ENCODE measurements around the gene MYH15. TPM values are rescaled to one million over a fixed set of nuclear protein-coding genes. Genes with fewer than 3 reads are reported as not detected.

Gene MYH15
- total RNA-seq, 1 experiment from 2014 or later = 0.09 TPM

GRCh38 chr3:108406661-108407206 lies 103.7 kb downstream of the MYH15 start:
- no peaks in the 10 kb centered on the region for H3K36me3 Mint-ChIP-seq
- no peaks in the 10 kb centered on the region; the same call in 1 of the 2 replicates for H3K27me3 Mint-ChIP-seq (ENCODE audit: low read depth)
- no peak overlapping the region for H3K4me3 Mint-ChIP-seq
- ATAC-seq (peak; percentile 80), DNase-seq (ENCODE audit: low spot score) (no peak)
- H3K9me3 Mint-ChIP-seq = peaks cover 10% of the 10 kb centered on the region; the same call in 1 of the 2 replicates
- TF ChIP-seq GRHL2 (CRISPR knock-in tag; IDR thresholded peaks at IDR 0.05; ENCODE audit: insufficient replicate concordance, severe bottlenecking) (no peak), USF2 (CRISPR knock-in tag; IDR thresholded peaks at IDR 0.05) (peak; percentile 67)
- POLR2A ChIA-PET = no interaction called here
- H3K27ac Mint-ChIP-seq = no peak overlapping the region
- CTCF ChIA-PET = no interaction called here
- peaks cover 17% of the 10 kb centered on the region for H3K4me1 Mint-ChIP-seq

GRCh38 chr3:108406063-108406660 lies 104.2 kb downstream of the MYH15 start:
- H3K9me3 Mint-ChIP-seq = 0 out of 2 replicates have a peak, but pooled peaks cover 6% of the 10 kb centered on the region
- ChIA-PET CTCF (interaction anchor here (2.5 kb wide), 1 partner anchor 72 kb away, joined by 11 read pairs; no protein-coding TSS in a partner anchor), POLR2A (no interaction called here)
- TF ChIP-seq ERG (CRISPR knock-in tag; IDR thresholded peaks at IDR 0.05) (no peak), E2F4 (CRISPR knock-in tag; IDR thresholded peaks at IDR 0.05; ENCODE audit: borderline replicate concordance, low read depth) (no peak), HMGA2 (CRISPR knock-in tag; IDR thresholded peaks at IDR 0.05) (no peak), ATF3 (CRISPR knock-in tag; conservative IDR thresholded peaks at IDR 0.05) (no peak), E2F5 (CRISPR knock-in tag; IDR thresholded peaks at IDR 0.05) (no peak), SOX15 (CRISPR knock-in tag; IDR thresholded peaks at IDR 0.05) (no peak), GRHL2 (CRISPR knock-in tag; IDR thresholded peaks at IDR 0.05; ENCODE audit: insufficient replicate concordance, severe bottlenecking) (no peak), MLX (CRISPR knock-in tag; IDR thresholded peaks at IDR 0.05) (no peak), CDX4 (CRISPR knock-in tag; IDR thresholded peaks at IDR 0.05; ENCODE audit: borderline replicate concordance) (no peak)
- no peaks in the 10 kb centered on the region for H3K27me3 Mint-ChIP-seq (ENCODE audit: low read depth)
- peaks cover 17% of the 10 kb centered on the region for H3K4me1 Mint-ChIP-seq
- no peak overlapping the region for H3K27ac Mint-ChIP-seq
- no peak overlapping the region for H3K4me3 Mint-ChIP-seq
- ATAC-seq (no peak), DNase-seq (ENCODE audit: low spot score) (no peak)
- H3K36me3 Mint-ChIP-seq = no peaks in the 10 kb centered on the region

GRCh38 chr3:108404368-108404767 lies 106.0 kb downstream of the MYH15 start:
- POLR2A ChIA-PET = no interaction called here
- no peak for TF ChIP-seq E2F4 (CRISPR knock-in tag; IDR thresholded peaks at IDR 0.05; ENCODE audit: borderline replicate concordance, low read depth)
- no peak for TF ChIP-seq USF1 (CRISPR knock-in tag; IDR thresholded peaks at IDR 0.05)
- no peak for TF ChIP-seq ZNF671 (CRISPR knock-in tag; IDR thresholded peaks at IDR 0.05)
- no peak for TF ChIP-seq SMAD3 (CRISPR knock-in tag; IDR thresholded peaks at IDR 0.05; ENCODE audit: borderline replicate concordance)
- no peak for TF ChIP-seq MLX (CRISPR knock-in tag; IDR thresholded peaks at IDR 0.05)
- TF ChIP-seq FOXJ3 (CRISPR knock-in tag; IDR thresholded peaks at IDR 0.05; ENCODE audit: borderline replicate concordance) = no peak
- no peak for TF ChIP-seq ZNF532 (CRISPR knock-in tag; IDR thresholded peaks at IDR 0.05; ENCODE audit: borderline replicate concordance)

More at GRCh38 chr3:108404368-108404767, 106.0 kb downstream of the MYH15 start:
- Mint-ChIP-seq H3K4me3 (no peak overlapping the region), H3K9me3 (peaks cover 8% of the 10 kb centered on the region), H3K36me3 (no peaks in the 10 kb centered on the region), H3K4me1 (peaks cover 17% of the 10 kb centered on the region), H3K27me3 (ENCODE audit: low read depth) (no peaks in the 10 kb centered on the region), H3K27ac (no peak overlapping the region)
- ATAC-seq (no peak), DNase-seq (ENCODE audit: low spot score) (no peak)
- CTCF ChIA-PET = interaction anchor here (2.5 kb wide), 1 partner anchor 73 kb away, joined by 11 read pairs; no protein-coding TSS in a partner anchor
